Muscle layer of colon (tissue), 2 donors: Measurements from ENCODE around the gene NFRKB.
A peak's percentile ranks its signal among the peaks of the same experiment; 100 is the strongest.

Source experiments
- H3K27ac ChIP-seq: one replicate; pipeline ENCODE4 v1.7.0; 2013; ENCODE audit warnings: low read depth, mild to moderate bottlenecking, low read length, moderate library complexity
- H3K27me3 ChIP-seq, 2 donors: one replicate each; pipeline ENCODE4 v1.7.0; 2013; ENCODE audit warnings: low read length in 2 of 2, mild to moderate bottlenecking in 2 of 2; ENCODE audit not compliant: insufficient read depth in 2 of 2, control insufficient read depth in 1 of 2
- H3K36me3 ChIP-seq: one replicate; pipeline ENCODE4 v1.7.0; 2013; ENCODE audit warnings: mild to moderate bottlenecking, low read length; ENCODE audit not compliant: insufficient read depth
- H3K4me1 ChIP-seq: one replicate; pipeline ENCODE4 v1.7.0; 2013; ENCODE audit warnings: mild to moderate bottlenecking, low read length; ENCODE audit not compliant: insufficient read depth
- H3K4me3 ChIP-seq, 2 donors: one replicate each; pipeline ENCODE4 v1.7.0; 2013; ENCODE audit warnings: low read length in 2 of 2, low read depth in 1 of 2, mild to moderate bottlenecking in 1 of 2, moderate library complexity in 1 of 2
- H3K9ac ChIP-seq: one replicate; pipeline ENCODE4 v1.7.0; 2013; ENCODE audit warnings: low read length
- H3K9me3 ChIP-seq: one replicate; pipeline ENCODE4 v1.7.0; 2013; ENCODE audit warnings: mild to moderate bottlenecking, low read length
- donor health status: abdominal sarcoma.
- donor health status: Adenocarcinoma of cecum.

The NFRKB gene

GRCh38 chr11:129930296-129930695 lies 34.9 kb upstream of the NFRKB start:
- Histone ChIP-seq H3K4me3 (no peak overlapping the region), H3K27me3 (no peaks in the 10 kb centered on the region), H3K4me1 (no peaks in the 10 kb centered on the region), H3K9me3 (no peaks in the 10 kb centered on the region), H3K27ac (no peak overlapping the region), H3K36me3 (peaks cover 23% of the 10 kb centered on the region), H3K9ac (no peak overlapping the region)

- Histone ChIP-seq H3K27ac (no peak overlapping the region), H3K4me3 (no peak overlapping the region), H3K9me3 (no peaks in the 10 kb centered on the region), H3K36me3 (peaks cover 23% of the 10 kb centered on the region), H3K27me3 (no peaks in the 10 kb centered on the region), H3K9ac (no peak overlapping the region), H3K4me1 (no peaks in the 10 kb centered on the region)
Observed at GRCh38 chr11:129929721-129930120, 34.3 kb upstream of the NFRKB start.

GRCh38 chr11:129928923-129929692 lies 33.7 kb upstream of the NFRKB start:
- Histone ChIP-seq H3K4me1 (no peaks in the 10 kb centered on the region), H3K9ac (no peak overlapping the region), H3K4me3 (no peak overlapping the region), H3K36me3 (peaks cover 23% of the 10 kb centered on the region), H3K9me3 (no peaks in the 10 kb centered on the region), H3K27me3 (no peaks in the 10 kb centered on the region), H3K27ac (no peak overlapping the region)

GRCh38 chr11:129922674-129923073 lies 27.3 kb upstream of the NFRKB start:
- Histone ChIP-seq H3K9me3 (no peaks in the 10 kb centered on the region), H3K27ac (no peak overlapping the region), H3K27me3 (no peaks in the 10 kb centered on the region), H3K4me1 (no peaks in the 10 kb centered on the region), H3K9ac (no peak overlapping the region), H3K36me3 (no peaks in the 10 kb centered on the region), H3K4me3 (no peak overlapping the region)

GRCh38 chr11:129918361-129918760 lies 23.0 kb upstream of the NFRKB start:
- Histone ChIP-seq H3K36me3 (peaks cover 10% of the 10 kb centered on the region), H3K9me3 (no peaks in the 10 kb centered on the region), H3K4me3 (no peak overlapping the region), H3K9ac (no peak overlapping the region), H3K27ac (no peak overlapping the region), H3K27me3 (no peaks in the 10 kb centered on the region), H3K4me1 (no peaks in the 10 kb centered on the region)

- H3K27me3 ChIP-seq, result no peaks in the 10 kb centered on the region
- no peaks in the 10 kb centered on the region for H3K4me1 ChIP-seq
- no peak overlapping the region for H3K9ac ChIP-seq
- no peak overlapping the region for H3K27ac ChIP-seq
- H3K4me3 ChIP-seq, result no peak overlapping the region
- H3K36me3 ChIP-seq, result peaks cover 10% of the 10 kb centered on the region
- H3K9me3 ChIP-seq, result no peaks in the 10 kb centered on the region
Observed at GRCh38 chr11:129917231-129917630, 21.9 kb upstream of the NFRKB start.

DNA sequence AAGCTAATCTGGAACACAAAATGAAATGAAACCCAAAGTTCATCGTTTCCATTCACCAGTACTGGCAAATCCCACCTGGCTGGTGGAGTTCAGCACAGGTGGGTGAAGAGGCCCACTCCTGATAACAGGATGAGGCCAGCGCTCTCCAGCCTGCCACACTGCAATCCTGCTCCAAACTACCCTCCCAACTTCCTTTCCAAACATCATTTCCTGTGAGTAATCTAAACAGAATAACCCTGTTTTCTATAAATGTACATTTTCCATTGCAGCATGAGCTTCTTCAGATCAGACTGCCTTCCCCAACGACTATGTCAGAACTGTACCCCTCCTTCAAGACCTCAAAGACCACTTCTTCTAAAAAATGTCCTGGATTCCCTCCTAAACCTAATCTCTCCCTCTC lies 15.9 kb upstream of the NFRKB start:
- Histone ChIP-seq H3K27me3 (no peaks in the 10 kb centered on the region), H3K36me3 (peaks cover 13% of the 10 kb centered on the region), H3K9me3 (no peaks in the 10 kb centered on the region), H3K27ac (no peak overlapping the region), H3K4me3 (no peak overlapping the region), H3K4me1 (no peaks in the 10 kb centered on the region), H3K9ac (no peak overlapping the region)

DNA sequence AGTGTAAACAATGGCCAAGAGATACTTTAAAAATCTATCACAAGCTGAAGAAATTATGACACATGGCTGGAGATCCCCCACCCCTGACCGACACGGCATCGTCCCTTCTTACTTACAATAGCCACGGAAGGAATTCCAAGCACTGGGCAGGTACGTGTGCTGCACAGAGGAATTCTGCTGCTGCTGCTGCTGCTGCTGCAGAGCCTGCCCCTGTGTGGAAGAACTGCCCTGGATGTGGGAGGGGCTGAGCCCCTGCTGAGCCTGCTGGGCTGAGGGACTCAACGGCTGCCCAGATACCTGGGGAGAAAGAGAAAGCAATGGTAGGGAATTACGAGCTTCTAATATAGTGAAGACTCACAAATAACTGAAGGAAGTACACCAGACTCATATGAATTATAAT lies 15.0 kb upstream of the NFRKB start:
- Histone ChIP-seq H3K36me3 (peaks cover 13% of the 10 kb centered on the region), H3K9me3 (no peaks in the 10 kb centered on the region), H3K9ac (no peak overlapping the region)

GRCh38 chr11:129905402-129905801 lies 10.0 kb upstream of the NFRKB start:
- H3K4me1 ChIP-seq, result no peaks in the 10 kb centered on the region
- peaks cover 5% of the 10 kb centered on the region for H3K36me3 ChIP-seq
- H3K9me3 ChIP-seq, result no peaks in the 10 kb centered on the region
- no peak overlapping the region for H3K9ac ChIP-seq
- H3K27ac ChIP-seq, result no peak overlapping the region
- no peak overlapping the region for H3K4me3 ChIP-seq
- no peaks in the 10 kb centered on the region for H3K27me3 ChIP-seq

More for the DNA sequence above, 15.0 kb upstream of the NFRKB start:
- no peaks in the 10 kb centered on the region for H3K4me1 ChIP-seq
- no peaks in the 10 kb centered on the region for H3K27me3 ChIP-seq
- no peak overlapping the region for H3K4me3 ChIP-seq
- H3K27ac ChIP-seq, result no peak overlapping the region

DNA sequence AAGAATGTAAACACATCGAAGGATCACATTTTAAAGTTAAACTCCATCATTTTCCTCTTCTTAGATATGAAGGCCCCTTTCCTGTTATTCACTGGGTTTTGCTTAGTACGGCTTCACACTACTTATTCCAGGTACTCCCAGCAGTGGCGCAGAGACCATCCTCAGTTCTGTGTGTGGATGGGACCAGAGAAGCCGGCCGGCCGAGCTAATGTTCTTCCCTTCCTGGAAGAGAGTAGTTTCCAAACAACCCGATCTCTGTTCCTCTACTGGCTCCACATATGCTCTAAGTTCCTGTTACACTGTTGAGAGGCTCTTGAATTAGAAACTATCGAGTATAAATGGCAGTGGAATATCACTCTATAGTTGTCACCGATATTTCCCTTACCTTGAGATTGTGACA lies 684 bp upstream of the NFRKB start:
- peak overlapping the region; percentile 81 for H3K27ac ChIP-seq
- H3K36me3 ChIP-seq, result peaks cover 12% of the 10 kb centered on the region
- H3K9me3 ChIP-seq, result no peaks in the 10 kb centered on the region
- peak overlapping the region; percentile 28 for H3K9ac ChIP-seq
- peak overlapping the region; percentile 43 to 85 for H3K4me3 ChIP-seq
- no peaks in the 10 kb centered on the region for H3K27me3 ChIP-seq
- peaks cover 10% of the 10 kb centered on the region for H3K4me1 ChIP-seq

- Histone ChIP-seq H3K27ac (peak overlapping the region; percentile 67), H3K4me1 (peaks cover 10% of the 10 kb centered on the region), H3K9ac (peak overlapping the region; percentile 46), H3K4me3 (peak overlapping the region; percentile 43 to 85), H3K36me3 (peaks cover 17% of the 10 kb centered on the region), H3K9me3 (no peaks in the 10 kb centered on the region), H3K27me3 (no peaks in the 10 kb centered on the region)
Observed at GRCh38 chr11:129894278-129895125, 876 bp downstream of the NFRKB start.
